HG03432 (cell line): ENCODE data around the gene TLE4.
"Not testable (repeated sequence)": the region's sequence is repeated elsewhere in the genome, so short reads cannot be mapped to it uniquely, and the experiment has no call there.

Source experiments
- ATAC-seq: cut with Tn5 transposase; IDR thresholded peaks from one replicate; pipeline ENCODE4 v1.9.1; 2021; ENCODE audit warnings: mild to moderate bottlenecking, moderate library complexity; ENCODE audit not compliant: unreplicated experiment

The TLE4 gene

GRCh38 chr9:79571309-79572031 lies at the start of gene TLE4:
Gene TLE4, plus strand, starts transcription at chr9:79571965. Its CDS starts 826 bp downstream, at chr9:79572791.
- ATAC-seq: peak; percentile 87

GRCh38 chr9:79522793-79523192 lies 49.0 kb upstream of the TLE4 start:
- ATAC-seq: no peak

- no peak for ATAC-seq
These were observed 47.5 kb upstream of the TLE4 start for GRCh38 chr9:79524266-79524665.

- ATAC-seq: no peak
These were observed 45.6 kb upstream of the TLE4 start for GRCh38 chr9:79526149-79526672.

GRCh38 chr9:79535534-79535933 lies 36.2 kb upstream of the TLE4 start:
- no peak for ATAC-seq

- ATAC-seq: no peak
These were observed 33.9 kb upstream of the TLE4 start for GRCh38 chr9:79537838-79538237.

GRCh38 chr9:79542735-79543620 lies 28.8 kb upstream of the TLE4 start:
- no peak for ATAC-seq

- ATAC-seq: not testable (repeated sequence)
These were observed 27.4 kb upstream of the TLE4 start for GRCh38 chr9:79544375-79544774.

- ATAC-seq: no peak
These were observed 20.2 kb upstream of the TLE4 start for GRCh38 chr9:79551586-79551985.

GRCh38 chr9:79551994-79552393 lies 19.8 kb upstream of the TLE4 start:
- ATAC-seq: no peak

- no peak for ATAC-seq
These were observed 16.2 kb upstream of the TLE4 start for GRCh38 chr9:79555474-79556089.

- no peak for ATAC-seq
These were observed 12.1 kb upstream of the TLE4 start for GRCh38 chr9:79559495-79560181.

- no peak for ATAC-seq
These were observed 8.9 kb upstream of the TLE4 start for GRCh38 chr9:79562749-79563386.

GRCh38 chr9:79564105-79564504 lies 7.7 kb upstream of the TLE4 start:
- no peak for ATAC-seq

- ATAC-seq: peak; percentile 94
These were observed 6.5 kb upstream of the TLE4 start for GRCh38 chr9:79565245-79565644.

GRCh38 chr9:79567671-79568098 lies 4.1 kb upstream of the TLE4 start:
- ATAC-seq: no peak

- ATAC-seq: no peak
These were observed 3.2 kb upstream of the TLE4 start for GRCh38 chr9:79568337-79569101.

- no peak for ATAC-seq
These were observed 1.8 kb upstream of the TLE4 start for GRCh38 chr9:79569814-79570447.
